GM23338 (cell line): ENCODE measurements around the gene ZNF346. TPM values are rescaled to one million over a fixed set of nuclear protein-coding genes. Genes with fewer than 3 reads are reported as not detected.
"Not testable (repeated sequence)": the region's sequence is repeated elsewhere in the genome, so short reads cannot be mapped to it uniquely, and the experiment has no call there.

ENCODE experiments used
- ATAC-seq: fragments of 200-7000 bp; cut with Tn5 transposase; 3 replicates; pipeline ENCODE4 v1.9.1; 2020
- DNase-seq: peaks from one replicate; pipeline ENCODE4 v3.0.0-alpha.2; 2015; ENCODE audit warnings: low spot score
- H2AFZ ChIP-seq: fragments of 200-600 bp; sonication (generic); 2 replicates; pipeline ENCODE4 v1.8.0; 2016; ENCODE audit warnings: antibody characterized with exemption, mild to moderate bottlenecking, moderate library complexity
- H3F3A ChIP-seq: fragments of 200-600 bp; sonication (generic); replicated peaks from 2 replicates; pipeline ENCODE4 v1.8.0; 2017; ENCODE audit warnings: antibody characterized with exemption, mixed run types, low read depth
- H3K27ac ChIP-seq: fragments of 200-600 bp; sonication (generic); 2 replicates; pipeline ENCODE4 v1.6.1; 2016; ENCODE audit warnings: low read depth
- H3K27me3 ChIP-seq: fragments of 200-600 bp; sonication (generic); 2 replicates; pipeline ENCODE4 v1.8.0; 2016; ENCODE audit warnings: mild to moderate bottlenecking, mixed run types, moderate library complexity; ENCODE audit not compliant: insufficient read depth
- H3K36me3 ChIP-seq: fragments of 200-600 bp; sonication (generic); 2 replicates; pipeline ENCODE4 v1.8.0; 2016; ENCODE audit warnings: mild to moderate bottlenecking; ENCODE audit not compliant: insufficient read depth
- H3K4me1 ChIP-seq: fragments of 200-600 bp; sonication (generic); 2 replicates; pipeline ENCODE4 v1.8.0; 2016; ENCODE audit warnings: mild to moderate bottlenecking, moderate library complexity; ENCODE audit not compliant: insufficient read depth
- H3K4me2 ChIP-seq: fragments of 200-600 bp; sonication (generic); 2 replicates; pipeline ENCODE4 v1.7.1; 2017; ENCODE audit warnings: mixed run types
- H3K4me3 ChIP-seq: fragments of 200-600 bp; sonication (generic); 2 replicates; pipeline ENCODE4 v1.6.1; 2016; ENCODE audit warnings: mixed run types
- H3K79me2 ChIP-seq: fragments of 200-600 bp; sonication (generic); replicated peaks from 2 replicates; pipeline ENCODE4 v1.8.0; 2017; ENCODE audit warnings: mild to moderate bottlenecking; ENCODE audit not compliant: insufficient read depth
- H3K9me2 ChIP-seq: fragments of 200-600 bp; sonication (generic); 2 replicates; pipeline ENCODE4 v1.8.0; 2017; ENCODE audit not compliant: insufficient read depth
- H4K20me1 ChIP-seq: fragments of 200-600 bp; sonication (generic); replicated peaks from 2 replicates; pipeline ENCODE4 v1.8.0; 2017; ENCODE audit warnings: mild to moderate bottlenecking; ENCODE audit not compliant: insufficient read depth
- H3K27ac Mint-ChIP-seq: 2 replicates; pipeline ENCODE4 v1.8.0; 2020; ENCODE audit warnings: inconsistent platforms, mild to moderate bottlenecking, moderate library complexity, mixed read lengths
- H3K27me3 Mint-ChIP-seq: 3 replicates; pipeline ENCODE4 v1.8.0; 2022; ENCODE audit warnings: low read depth, mild to moderate bottlenecking, moderate library complexity, mixed read lengths, inconsistent platforms; ENCODE audit not compliant: insufficient read depth, poor library complexity
- H3K36me3 Mint-ChIP-seq: 3 replicates; pipeline ENCODE4 v1.8.0; 2021; ENCODE audit warnings: low read depth, mild to moderate bottlenecking, inconsistent platforms, moderate library complexity, mixed read lengths
- H3K4me1 Mint-ChIP-seq: 3 replicates; pipeline ENCODE4 v1.8.0; 2020; ENCODE audit warnings: mild to moderate bottlenecking, inconsistent platforms, mixed read lengths
- H3K4me3 Mint-ChIP-seq: 3 replicates; pipeline ENCODE4 v1.8.0; 2021; ENCODE audit warnings: moderate library complexity, mild to moderate bottlenecking, inconsistent platforms, mixed read lengths
- H3K9me3 Mint-ChIP-seq: 3 replicates; pipeline ENCODE4 v1.8.0; 2020; ENCODE audit warnings: moderate library complexity, mild to moderate bottlenecking, inconsistent platforms, mixed read lengths
- CTCF ChIP-seq, 2 experiments: fragments of 200-600 bp in 1 of 2; sonication (generic) in 1 of 2; conservative IDR thresholded peaks; 2 replicates each; pipeline versions ENCODE4 v1.5.1 to v1.6.1; 2016 to 2017; ENCODE audit warnings: antibody characterized with exemption in 2 of 2, low read depth in 2 of 2, mild to moderate bottlenecking in 2 of 2, moderate library complexity in 1 of 2
- EZH2 ChIP-seq: fragments of 200-600 bp; sonication (generic); IDR thresholded peaks from one replicate; pipeline ENCODE4 v1.8.0; 2017; ENCODE audit warnings: antibody characterized with exemption, mild to moderate bottlenecking, low read depth; ENCODE audit not compliant: unreplicated experiment
- EZH2phosphoT487 ChIP-seq: fragments of 200-600 bp; sonication (generic); IDR thresholded peaks from one replicate; pipeline ENCODE4 v1.8.1; 2018; ENCODE audit warnings: antibody characterized with exemption; ENCODE audit not compliant: unreplicated experiment
- JUNB ChIP-seq: IDR thresholded peaks from one replicate; pipeline ENCODE4 v1.6.1; 2016; ENCODE audit warnings: antibody characterized with exemption; ENCODE audit not compliant: unreplicated experiment
- NANOG ChIP-seq: IDR thresholded peaks from 2 replicates; pipeline ENCODE4 v1.6.1; 2016; ENCODE audit warnings: antibody characterized with exemption, borderline replicate concordance
- POLR2AphosphoS5 ChIP-seq: IDR thresholded peaks from 2 replicates; pipeline ENCODE4 v1.6.1; 2016; ENCODE audit warnings: antibody characterized with exemption, low read depth
- REST ChIP-seq: IDR thresholded peaks from one replicate; pipeline ENCODE4 v1.6.1; 2018; ENCODE audit warnings: antibody characterized with exemption; ENCODE audit not compliant: unreplicated experiment
- STAT1 ChIP-seq: IDR thresholded peaks from one replicate; pipeline ENCODE4 v1.6.1; 2016; ENCODE audit warnings: antibody characterized with exemption; ENCODE audit not compliant: unreplicated experiment
- ZNF114 ChIP-seq: fragments of 250-450 bp; sonication (Bioruptor Pico); IDR thresholded peaks from 2 replicates; pipeline ENCODE4 v1.5.0; 2020; ENCODE audit warnings: mild to moderate bottlenecking, moderate library complexity
- ZNF331 ChIP-seq: fragments of 250-450 bp; sonication (Bioruptor Pico); IDR thresholded peaks from 2 replicates; pipeline ENCODE4 v1.5.0; 2020; ENCODE audit warnings: low read depth, mild to moderate bottlenecking, moderate library complexity
- polyA plus RNA-seq: library from polyadenylated mRNA; unstranded; fragments of >200 nt; fragmentation: Nextera tagmentation; extraction: Ambion mirVana; gene quantifications from 2 replicates; pipeline ENCODE4 v1.2.1, GENCODE V29; 2016
- total RNA-seq: library from RNA; depleted of rRNA; stranded (reverse); fragments of >200 nt; shearing (Covaris generic); gene quantifications from 2 replicates; pipeline ENCODE4 v1.2.3, GENCODE V29; 2014

Gene ZNF346
- total and polyA plus RNA-seq, 2 experiments from 2014 or later, result 11.0 to 27.2 TPM

GRCh38 chr5:176979669-176980068, 42.8 kb upstream of the ZNF346 start (continued):
- no peak for TF ChIP-seq REST
- no peak for TF ChIP-seq STAT1
- TF ChIP-seq CTCF (conservative IDR thresholded peaks at IDR 0.05; ENCODE audit: low read depth in 2 of 2), result no peak

GRCh38 chr5:176980818-176981217, 41.7 kb upstream of the ZNF346 start:
- Mint-ChIP-seq H3K36me3 (peaks cover 65% of the 10 kb centered on the region), H3K27me3 (peaks cover 1% of the 10 kb centered on the region), H3K9me3 (peaks cover 31% of the 10 kb centered on the region), H3K4me3 (no peak overlapping the region), H3K27ac (no peak overlapping the region), H3K4me1 (no peaks in the 10 kb centered on the region)
- no peaks in the 10 kb centered on the region for H3K27me3 ChIP-seq
- TF ChIP-seq JUNB (no peak), EZH2phosphoT487 (no peak), STAT1 (no peak), POLR2AphosphoS5 (no peak), REST (no peak), EZH2 (no peak), ZNF331 (CRISPR knock-in tag) (no peak), ZNF114 (CRISPR knock-in tag) (no peak), NANOG (no peak)
- no peaks in the 10 kb centered on the region for H3K9me2 ChIP-seq
- H3K79me2 ChIP-seq, result peaks cover 39% of the 10 kb centered on the region
- DNase-seq (no peak), ATAC-seq (no peak)
- H3K36me3 ChIP-seq, result peaks cover 34% of the 10 kb centered on the region
- no peaks in the 10 kb centered on the region for H3K4me1 ChIP-seq
- H4K20me1 ChIP-seq, result peaks cover 6% of the 10 kb centered on the region; the same call in 1 of the 2 replicates
- H2AFZ ChIP-seq, result no peak overlapping the region
- H3K4me3 ChIP-seq, result no peak overlapping the region
- H3K4me2 ChIP-seq, result no peak overlapping the region
- H3K27ac ChIP-seq, result no peak overlapping the region
- H3F3A ChIP-seq, result no peaks in the 10 kb centered on the region

- H3K27ac Mint-ChIP-seq, H3K4me3 Mint-ChIP-seq, H3K4me1 Mint-ChIP-seq, H2AFZ ChIP-seq, DNase-seq, H3K4me2 ChIP-seq, H3K27ac ChIP-seq, ATAC-seq, H4K20me1 ChIP-seq, H3K9me2 ChIP-seq, H3K27me3 Mint-ChIP-seq, H3K27me3 ChIP-seq, H3K4me1 ChIP-seq, H3K4me3 ChIP-seq, H3F3A ChIP-seq: not testable (repeated sequence)
- Mint-ChIP-seq H3K36me3 (peaks cover 81% of the 10 kb centered on the region), H3K9me3 (peaks cover 34% of the 10 kb centered on the region)
- peaks cover 34% of the 10 kb centered on the region for H3K36me3 ChIP-seq
- H3K79me2 ChIP-seq, result peaks cover 49% of the 10 kb centered on the region
Measured at GRCh38 chr5:176983112-176983511, 39.4 kb upstream of the ZNF346 start.

GRCh38 chr5:176983593-176983992, 38.9 kb upstream of the ZNF346 start:
- not testable (repeated sequence) for H3K9me2 ChIP-seq
- peaks cover 84% of the 10 kb centered on the region for H3K36me3 Mint-ChIP-seq

More at GRCh38 chr5:176983593-176983992, 38.9 kb upstream of the ZNF346 start:
- DNase-seq, H3K27ac ChIP-seq, ATAC-seq, H3K27me3 ChIP-seq, H3K27me3 Mint-ChIP-seq, H2AFZ ChIP-seq, H3K4me3 Mint-ChIP-seq, H3K4me1 ChIP-seq, H3K4me3 ChIP-seq, H3K27ac Mint-ChIP-seq, H3F3A ChIP-seq, H3K4me1 Mint-ChIP-seq, H3K4me2 ChIP-seq: not testable (repeated sequence)
- Histone ChIP-seq H3K36me3 (peaks cover 34% of the 10 kb centered on the region), H4K20me1 (peaks cover 12% of the 10 kb centered on the region; the same call in 1 of the 2 replicates), H3K79me2 (peaks cover 50% of the 10 kb centered on the region)
- peaks cover 34% of the 10 kb centered on the region for H3K9me3 Mint-ChIP-seq
